ENCODE data around the gene KPNA1. TPM values are rescaled to one million over a fixed set of nuclear protein-coding genes. Genes with fewer than 3 reads are reported as not detected.

The KPNA1 gene
- total and polyA plus RNA-seq, 2 of the 13 experiments (the other 11 are each of a cell fraction or from before 2014, with no cell fraction given) = 15.4 to 30.0 TPM

- TF ChIP-seq KIAA2018 (CRISPR knock-in tag; IDR thresholded peaks at IDR 0.05; ENCODE audit: borderline replicate concordance) = no peak
- peak; percentile 83 for TF ChIP-seq FOXO1 (CRISPR knock-in tag; IDR thresholded peaks at IDR 0.05)
- TF ChIP-seq MTERF4 (CRISPR knock-in tag; IDR thresholded peaks at IDR 0.05) = peak; percentile 94
- TF ChIP-seq ATRX (CRISPR knock-in tag; IDR thresholded peaks at IDR 0.05; ENCODE audit: borderline replicate concordance) = no peak
- no peak for TF ChIP-seq MTA3 (CRISPR knock-in tag; IDR thresholded peaks at IDR 0.05)
- TF ChIP-seq ZNF18 (CRISPR knock-in tag; IDR thresholded peaks at IDR 0.05; ENCODE audit: insufficient replicate concordance) = peak; percentile 84
- no peak for TF ChIP-seq FIP1L1 (IDR thresholded peaks at IDR 0.05; ENCODE audit: borderline replicate concordance, insufficient read depth, low read depth, low read length)
- TF ChIP-seq ZNF792 (CRISPR knock-in tag; IDR thresholded peaks at IDR 0.05) = peak; percentile 92
- TF ChIP-seq IKZF1 (IDR thresholded peaks at IDR 0.05) = no peak
- peak; percentile 62; the same call in 1 of the 2 replicates for TF ChIP-seq ETV5 (CRISPR knock-in tag; IDR thresholded peaks at IDR 0.05; ENCODE audit: borderline replicate concordance)
- TF ChIP-seq BHLHE40 (IDR thresholded peaks at IDR 0.05; ENCODE audit: low read length) = 0 out of 2 replicates have a peak, but pooled peaks have one; percentile 45
- TF ChIP-seq LBX2 (CRISPR knock-in tag; IDR thresholded peaks at IDR 0.05; ENCODE audit: borderline replicate concordance) = no peak
- TF ChIP-seq TFE3 (CRISPR knock-in tag; IDR thresholded peaks at IDR 0.05) = peak; percentile 76
- TF ChIP-seq ZNF773 (CRISPR knock-in tag; IDR thresholded peaks at IDR 0.05; ENCODE audit: borderline replicate concordance) = peak; percentile 63; the same call in 1 of the 2 replicates
- TF ChIP-seq ZNF24 (IDR thresholded peaks at IDR 0.05) = no peak
- no peak for TF ChIP-seq GTF2F1 (IDR thresholded peaks at IDR 0.05; ENCODE audit: low read length)
Observed at GRCh38 chr3:122383771-122384697, 130.7 kb downstream of the KPNA1 start, which contains the start of gene FAM162A (continued).

Measured in HepG2 (cell line).